Panc1 (cell line): ENCODE data around the gene LAMB2. TPM values are rescaled to one million over a fixed set of nuclear protein-coding genes. Genes with fewer than 3 reads are reported as not detected.

Experiments used
- ATAC-seq: fragments of 200-7000 bp; cut with Tn5 transposase; 2 replicates; pipeline ENCODE4 v1.9.1; 2020; ENCODE audit warnings: mild to moderate bottlenecking, moderate library complexity
- BruUV-seq: library from RNA; stranded (reverse); fragments of 400-500 nt; replicated peaks from 2 replicates; lab custom pipeline; 2021; lab: Mats Ljungman, UMichigan
- CTCF ChIA-PET: fragments of 300-600 bp; sonication (Branson Sonifier 250); formaldehyde crosslinking; loops from one replicate; lab custom pipeline; 2022; ENCODE audit warnings: antibody characterized with exemption; lab: Charles Lee
- POLR2A ChIA-PET: fragments of 300-600 bp; sonication (Branson Sonifier 250); formaldehyde crosslinking; loops from one replicate; lab custom pipeline; 2022; ENCODE audit warnings: antibody characterized with exemption; lab: Charles Lee
- DNase-seq: peaks from one replicate; pipeline ENCODE4 v3.0.0-alpha.2; 2010; ENCODE audit warnings: low read depth, low spot score
- H3K27ac ChIP-seq: 2 replicates; pipeline ENCODE4 v1.5.1; 2011; ENCODE audit warnings: mild to moderate bottlenecking, low read length, inconsistent platforms
- H3K27me3 ChIP-seq: fragments of 200-500 bp; sonication (Bioruptor generic); 2 replicates; pipeline ENCODE4 v1.6.0; 2014; ENCODE audit warnings: low read length, inconsistent platforms; ENCODE audit not compliant: control insufficient read depth, insufficient read depth
- H3K36me3 ChIP-seq: fragments of 200-500 bp; sonication (Bioruptor generic); 2 replicates; pipeline ENCODE4 v1.5.1; 2014; ENCODE audit warnings: inconsistent platforms, mild to moderate bottlenecking, low read length, moderate library complexity; ENCODE audit not compliant: control insufficient read depth, insufficient read depth
- H3K4me1 ChIP-seq: 2 replicates; pipeline ENCODE4 v1.5.1; 2011; ENCODE audit warnings: inconsistent platforms, mild to moderate bottlenecking, low read length, moderate library complexity; ENCODE audit not compliant: control insufficient read depth, insufficient read depth
- H3K4me3 ChIP-seq, 2 experiments: 2 replicates each; pipeline ENCODE4 v1.5.1; 2011 to 2012; ENCODE audit warnings: low read depth in 2 of 2, low read length in 2 of 2, mild to moderate bottlenecking in 2 of 2, inconsistent platforms in 1 of 2, moderate library complexity in 1 of 2
- H3K9me3 ChIP-seq: fragments of 200-500 bp; sonication (Bioruptor generic); 2 replicates; pipeline ENCODE4 v1.5.1; 2014; ENCODE audit warnings: low read depth, mild to moderate bottlenecking, inconsistent platforms, low read length, moderate library complexity; ENCODE audit not compliant: control insufficient read depth, insufficient read depth
- CTCF ChIP-seq: fragments of 450-650 bp; IDR thresholded peaks from 2 replicates; pipeline ENCODE4 v1.5.1; 2017; ENCODE audit warnings: mild to moderate bottlenecking
- POLR2AphosphoS5 ChIP-seq: IDR thresholded peaks from 2 replicates; pipeline ENCODE4 v1.6.1; 2012; ENCODE audit warnings: mild to moderate bottlenecking, low read depth, low read length, moderate library complexity
- REST ChIP-seq, 2 experiments: IDR thresholded peaks; 2 replicates each; pipeline ENCODE4 v1.6.1; 2011 to 2012; ENCODE audit warnings: low read depth in 2 of 2, control low read depth in 1 of 2, low read length in 1 of 2, mild to moderate bottlenecking in 1 of 2, moderate library complexity in 1 of 2; ENCODE audit not compliant: insufficient read depth in 1 of 2
- SIN3A ChIP-seq: IDR thresholded peaks from 2 replicates; pipeline ENCODE4 v1.6.1; 2012; ENCODE audit warnings: low read depth, mild to moderate bottlenecking, low read length, moderate library complexity, borderline replicate concordance; ENCODE audit not compliant: insufficient read depth
- TCF7L2 ChIP-seq: IDR thresholded peaks from 2 replicates; pipeline ENCODE4 v1.6.1; 2011; ENCODE audit warnings: mild to moderate bottlenecking, low read depth, low read length, inconsistent platforms
- in situ Hi-C: cut with HindIII; loops from 2 replicates; pipeline ENCODE4 v1.10.0; 2016; ENCODE audit warnings: low sequenced_read_pairs, low pct_unique_long_range_greater_than_20kb
- intact Hi-C: fragments of 100-400 bp; cut with micrococcal nuclease; formaldehyde crosslinking; loops from one replicate; pipeline ENCODE4 v1.10.0; 2022; ENCODE audit not compliant: unreplicated experiment
- total RNA-seq: library from RNA; stranded (reverse); gene quantifications from one replicate; pipeline ENCODE4 v1.2.1, GENCODE V29; 2021; ENCODE audit not compliant: unreplicated experiment

Gene LAMB2
- total RNA-seq, 1 experiment from 2014 or later: 189 TPM

GRCh38 chr3:49170744-49171118 is 37.9 kb upstream of the LAMB2 start:
- in situ Hi-C loops (no loop called here), intact Hi-C loops (no loop called here)
- ATAC-seq: peak; percentile 27
- no peak for TF ChIP-seq CTCF
- TF ChIP-seq SIN3A: no peak
- no peak for TF ChIP-seq REST (IDR thresholded peaks at IDR 0.05; ENCODE audit: insufficient read depth in 1 of 2, low read depth in 2 of 2, low read length in 1 of 2)
- no peak for TF ChIP-seq TCF7L2
- no peak for TF ChIP-seq POLR2AphosphoS5
- H3K27ac ChIP-seq: peak overlapping the region; percentile 76
- no peak for DNase-seq
- POLR2A ChIA-PET: interaction anchor here (0.6 kb wide), 1 partner anchor 1038 kb away, joined by 10 read pairs; no protein-coding TSS in a partner anchor
- no TSS peak for BruUV-seq
- peak overlapping the region; percentile 57 to 63 for H3K4me3 ChIP-seq
- H3K27me3 ChIP-seq: no peaks in the 10 kb centered on the region
- peaks cover 3% of the 10 kb centered on the region; the same call in 1 of the 2 replicates for H3K9me3 ChIP-seq
- CTCF ChIA-PET: interaction anchor here (0.5 to 1.0 kb wide), 3 partner anchors 10 to 47 kb away, joined by 3 to 10 read pairs (median 3); no protein-coding TSS in a partner anchor
- no peaks in the 10 kb centered on the region; the same call in 1 of the 2 replicates for H3K36me3 ChIP-seq
- peaks cover 6% of the 10 kb centered on the region for H3K4me1 ChIP-seq

- H3K4me3 ChIP-seq: peak overlapping the region; percentile 15 to 77
- H3K4me1 ChIP-seq: peaks cover 3% of the 10 kb centered on the region
- no peak for DNase-seq
- intact Hi-C loops: no loop called here
- ATAC-seq: no peak
- ChIA-PET POLR2A (no interaction called here), CTCF (no interaction called here)
- in situ Hi-C loops: no loop called here
- peaks cover 3% of the 10 kb centered on the region; the same call in 1 of the 2 replicates for H3K9me3 ChIP-seq
- peak overlapping the region; percentile 95 for H3K27ac ChIP-seq
- no peaks in the 10 kb centered on the region for H3K27me3 ChIP-seq
- TF ChIP-seq POLR2AphosphoS5 (no peak), REST (IDR thresholded peaks at IDR 0.05; ENCODE audit: insufficient read depth in 1 of 2, low read depth in 2 of 2, low read length in 1 of 2) (no peak), SIN3A (no peak), TCF7L2 (no peak), CTCF (no peak)
- H3K36me3 ChIP-seq: peaks cover 8% of the 10 kb centered on the region; the same call in 1 of the 2 replicates
- no TSS peak for BruUV-seq
Observed at GRCh38 chr3:49166752-49167556, 34.1 kb upstream of the LAMB2 start.
